ENCODE data around the gene POU6F2. TPM values are rescaled to one million over a fixed set of nuclear protein-coding genes. Genes with fewer than 3 reads are reported as not detected.

The POU6F2 gene
- total RNA-seq, 1 experiment from 2014 or later: 0.27 TPM

- TF ChIP-seq SP1 (IDR thresholded peaks at IDR 0.05; ENCODE audit: low read depth): no peak
These were observed 539.5 kb downstream of the POU6F2 start (continued) for GRCh38 chr7:39517240-39517639.

Other genes starting within 250 kb of the POU6F2 start
- gene VPS41, start 68.7 kb upstream of the POU6F2 start, total RNA-seq (2021; ENCODE audit: unreplicated experiment): 72.2 TPM